ENCODE data around the gene CCDC187. TPM values are rescaled to one million over a fixed set of nuclear protein-coding genes. Genes with fewer than 3 reads are reported as not detected.

CCDC187 gene
- total RNA-seq (2022; extraction: Qiagen RNA extraction) = 0.01 to 0.02 TPM (median 0.02 TPM) in 3 of 5 replicates, not detected in the others

GRCh38 chr9:136303825-136304416 lies at the start of gene CCDC187:
CCDC187 (minus strand) TSS chr9:136304094; CDS start chr9:136303830, 264 bp downstream.

GRCh38 chr9:136327304-136327974 lies 23.5 kb upstream of the CCDC187 start, which contains the start of gene GPSM1:
GPSM1 (plus strand) TSS chr9:136327539; CDS start chr9:136327696, 157 bp downstream.

GRCh38 chr9:136245219-136246150 lies 58.4 kb downstream of the CCDC187 start, which contains the start of gene QSOX2:
QSOX2 (minus strand) TSS chr9:136245812; CDS start chr9:136245803, 9 bp downstream.

GRCh38 chr9:136204838-136205706 lies 98.8 kb downstream of the CCDC187 start, which contains the start of gene LHX3:
LHX3 (minus strand) TSS chr9:136205128; CDS start chr9:136205012, 116 bp downstream.

Other genes with a start within 250 kb of the CCDC187 start
- gene NACC2, start 208.8 kb downstream of the CCDC187 start, total RNA-seq (2022; extraction: Qiagen RNA extraction) = 22.2 to 34.9 TPM (median 32.1 TPM) in 5 replicates
- 32.2 to 54.1 TPM (median 47.9 TPM) in 5 replicates for gene TMEM250, start 185.2 kb downstream of the CCDC187 start, total RNA-seq (2022; extraction: Qiagen RNA extraction)
- gene LHX3, start 99.0 kb downstream of the CCDC187 start, total RNA-seq (2022; extraction: Qiagen RNA extraction) = 0.05 to 0.09 TPM (median 0.08 TPM) in 5 replicates
- gene QSOX2, start 58.3 kb downstream of the CCDC187 start, total RNA-seq (2022; extraction: Qiagen RNA extraction) = 23.6 to 29.8 TPM (median 29.6 TPM) in 5 replicates
- gene GPSM1, start 23.4 kb upstream of the CCDC187 start, total RNA-seq (2022; extraction: Qiagen RNA extraction) = 7.8 to 14.4 TPM (median 13.5 TPM) in 5 replicates
- 23.1 to 42.9 TPM (median 37.2 TPM) in 5 replicates for gene DNLZ, start 59.6 kb upstream of the CCDC187 start, total RNA-seq (2022; extraction: Qiagen RNA extraction)
- gene CARD9, start 69.6 kb upstream of the CCDC187 start, total RNA-seq (2022; extraction: Qiagen RNA extraction) = 0.53 to 2.8 TPM (median 1.3 TPM) in 5 replicates
- gene SNAPC4, start 96.1 kb upstream of the CCDC187 start, total RNA-seq (2022; extraction: Qiagen RNA extraction) = 10.3 to 14.1 TPM (median 13.8 TPM) in 5 replicates
- gene ENTR1, start 106.5 kb upstream of the CCDC187 start, total RNA-seq (2022; extraction: Qiagen RNA extraction) = 56.5 to 79.6 TPM (median 73.1 TPM) in 5 replicates
- 79.1 to 96.7 TPM (median 82.1 TPM) in 5 replicates for gene PMPCA, start 106.6 kb upstream of the CCDC187 start, total RNA-seq (2022; extraction: Qiagen RNA extraction)
- 12.6 to 22.4 TPM (median 21.8 TPM) in 5 replicates for gene INPP5E, start 135.8 kb upstream of the CCDC187 start, total RNA-seq (2022; extraction: Qiagen RNA extraction)
- gene SEC16A, start 178.9 kb upstream of the CCDC187 start, total RNA-seq (2022; extraction: Qiagen RNA extraction) = 57.9 to 65.6 TPM (median 61.0 TPM) in 5 replicates
- gene NOTCH1, start 242.0 kb upstream of the CCDC187 start, total RNA-seq (2022; extraction: Qiagen RNA extraction) = 7.6 to 13.4 TPM (median 12.4 TPM) in 5 replicates